NAMALWA (cell line): ENCODE measurements around the gene DLG5.
A peak's percentile ranks its signal among the peaks of the same experiment; 100 is the strongest.

Experiments
- DNase-seq: peaks from one replicate; pipeline ENCODE4 v3.0.0-alpha.2; 2015; ENCODE audit warnings: low spot score

Gene DLG5

DNA sequence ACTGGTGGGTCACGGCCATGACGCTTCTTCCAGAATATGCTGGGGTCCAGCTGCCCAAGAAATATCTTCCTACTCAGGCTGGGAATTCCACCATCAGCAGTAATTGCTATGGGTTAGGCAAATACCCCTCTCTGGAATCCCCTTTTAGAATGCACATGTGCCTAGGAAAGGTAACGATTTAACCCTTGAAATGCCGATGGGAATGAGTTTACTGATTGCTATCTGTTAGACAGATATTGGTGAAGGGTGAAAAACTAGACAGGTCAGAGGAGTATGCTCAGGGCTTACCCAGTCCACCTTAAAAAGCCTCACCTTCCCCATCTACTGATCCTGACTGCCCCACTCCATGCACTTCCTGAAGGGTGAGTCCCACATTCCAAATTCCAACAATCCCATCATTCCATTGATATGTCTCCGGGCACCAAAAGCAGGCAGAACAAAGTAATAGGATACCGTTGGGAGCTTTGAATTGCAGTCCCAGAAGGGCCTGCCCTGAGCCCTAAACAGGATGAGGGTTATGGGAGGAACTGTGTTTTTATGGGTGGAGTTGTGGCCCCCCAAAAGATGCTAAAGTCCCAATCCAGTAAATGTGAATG lies 59.3 kb downstream of the DLG5 start:
- no peak for DNase-seq

DNA sequence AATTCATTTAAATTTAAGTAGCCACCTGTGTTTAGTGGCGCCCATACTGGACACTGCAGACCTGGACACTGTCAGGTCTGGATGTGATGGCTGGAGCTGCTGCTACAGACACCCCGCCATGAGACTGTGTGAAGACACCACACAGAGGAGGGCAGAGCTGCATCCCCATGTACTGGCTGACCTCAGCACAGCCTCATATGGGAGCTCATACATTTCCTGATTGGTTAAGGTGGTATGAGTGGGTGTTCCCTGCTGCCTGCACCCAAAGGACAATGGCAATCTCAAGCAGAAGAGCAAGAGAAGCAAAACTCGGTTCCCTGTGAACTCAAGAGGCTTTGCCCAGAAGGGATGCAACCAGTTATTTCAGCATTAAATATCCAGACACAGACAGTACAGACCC lies 60.0 kb downstream of the DLG5 start:
- DNase-seq, result no peak

DNA sequence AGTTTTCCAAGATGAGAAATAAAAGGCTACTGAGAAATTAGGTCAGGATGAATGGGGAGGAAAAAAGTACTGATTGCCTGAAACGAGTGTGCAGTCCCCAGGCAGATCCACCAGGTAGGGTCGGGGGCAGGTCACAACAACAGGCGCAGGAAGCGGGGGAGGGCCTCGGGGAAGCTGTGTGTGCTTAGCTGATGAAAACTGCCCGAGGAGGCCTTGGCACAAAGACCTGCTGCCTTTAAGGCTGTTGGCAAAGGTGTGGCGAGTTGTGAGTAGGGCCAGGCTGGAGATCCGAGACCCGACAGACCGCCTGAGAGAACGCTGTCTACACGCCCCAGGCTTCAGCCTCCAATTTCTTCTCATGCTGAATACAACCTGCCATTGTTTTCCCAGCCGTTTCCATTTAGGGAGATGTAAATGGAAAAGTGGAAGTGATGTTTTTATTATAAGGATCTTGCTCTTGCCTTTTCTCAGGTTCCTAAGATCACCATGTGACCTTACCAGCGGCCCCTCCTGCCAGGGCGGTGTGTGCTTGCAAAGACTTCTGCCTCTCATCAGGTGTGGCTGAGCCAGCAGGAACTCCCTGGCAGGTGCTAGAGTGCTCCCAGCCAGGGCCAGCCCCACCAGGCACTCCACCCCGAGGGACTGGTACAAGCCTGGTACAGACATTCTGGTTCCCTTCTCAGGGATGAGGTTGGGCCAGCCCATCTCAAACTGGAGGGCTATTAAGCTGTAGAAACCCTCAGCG lies 60.8 kb downstream of the DLG5 start:
- DNase-seq, result no peak

DNA sequence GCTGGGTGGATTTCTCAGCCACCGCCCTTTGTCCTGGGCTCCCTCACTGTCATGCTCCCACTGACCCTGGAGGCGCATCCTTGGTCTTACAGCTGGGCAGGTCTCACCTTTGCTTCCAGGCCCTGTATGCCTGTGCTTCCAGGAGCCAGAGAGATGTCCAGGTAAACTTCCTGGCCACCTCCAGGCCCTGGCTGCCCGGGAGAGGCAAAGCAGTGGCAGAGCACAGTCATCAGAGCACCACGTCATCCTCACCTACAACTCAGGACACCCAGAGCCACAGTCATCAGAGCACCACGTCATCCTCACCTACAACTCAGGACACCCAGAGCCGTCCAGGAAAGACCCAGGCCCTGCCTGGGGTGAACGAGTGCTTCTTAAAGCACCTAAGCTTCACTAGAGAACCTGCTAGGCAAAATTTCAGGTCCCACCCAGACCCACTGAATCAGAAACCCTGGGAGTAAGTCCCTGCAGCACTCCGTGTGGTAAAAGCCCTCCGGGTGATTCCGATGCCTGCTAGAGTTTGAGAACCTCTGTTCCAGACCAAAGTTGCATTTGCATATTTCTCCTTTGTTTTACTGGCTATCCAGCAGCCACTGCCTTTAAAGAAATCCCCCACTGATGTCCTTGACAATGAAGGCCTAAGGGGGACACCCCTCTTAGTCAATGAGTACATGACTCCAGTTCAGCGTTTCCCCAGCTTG lies 62.3 kb downstream of the DLG5 start:
- DNase-seq, result no peak

DNA sequence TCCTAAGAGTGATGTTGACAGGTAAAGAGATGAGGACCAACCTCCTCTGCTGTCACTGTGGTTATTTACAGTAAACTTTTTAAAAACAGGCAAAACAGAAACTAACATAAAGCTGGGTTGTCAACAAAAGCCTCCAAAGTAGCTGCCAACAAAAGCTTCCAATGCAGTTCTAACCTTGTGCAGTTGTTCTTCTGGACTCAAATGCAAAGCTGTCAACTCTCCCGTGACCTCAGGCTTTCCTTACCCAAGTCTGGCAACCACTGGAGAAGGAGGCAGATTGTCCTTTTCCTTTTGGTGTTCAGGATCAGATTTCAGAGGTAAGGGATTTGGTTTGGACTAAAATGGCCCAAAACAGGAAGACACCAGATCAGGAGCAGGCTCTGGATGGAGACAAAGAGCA lies 63.1 kb downstream of the DLG5 start:
- DNase-seq, result no peak

DNA sequence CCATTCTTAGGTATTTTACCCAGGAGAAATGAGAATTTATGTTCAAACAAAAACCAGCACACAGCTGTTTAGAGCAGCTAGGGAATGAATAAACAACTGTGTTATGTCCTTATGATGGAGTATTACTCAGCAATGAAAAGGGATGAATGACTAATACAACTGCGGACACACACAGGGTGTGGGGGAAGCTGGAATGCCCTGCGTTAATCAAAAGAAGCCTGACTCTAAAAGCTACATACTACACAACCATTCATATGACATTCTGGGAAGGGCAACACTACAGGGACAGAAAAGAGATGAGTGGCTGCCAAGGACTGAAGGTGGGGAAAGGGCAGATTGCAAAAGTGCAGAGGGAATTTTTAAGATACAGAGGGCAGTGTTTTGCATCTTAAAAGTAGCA lies 64.0 kb downstream of the DLG5 start:
- DNase-seq, result no peak

DNA sequence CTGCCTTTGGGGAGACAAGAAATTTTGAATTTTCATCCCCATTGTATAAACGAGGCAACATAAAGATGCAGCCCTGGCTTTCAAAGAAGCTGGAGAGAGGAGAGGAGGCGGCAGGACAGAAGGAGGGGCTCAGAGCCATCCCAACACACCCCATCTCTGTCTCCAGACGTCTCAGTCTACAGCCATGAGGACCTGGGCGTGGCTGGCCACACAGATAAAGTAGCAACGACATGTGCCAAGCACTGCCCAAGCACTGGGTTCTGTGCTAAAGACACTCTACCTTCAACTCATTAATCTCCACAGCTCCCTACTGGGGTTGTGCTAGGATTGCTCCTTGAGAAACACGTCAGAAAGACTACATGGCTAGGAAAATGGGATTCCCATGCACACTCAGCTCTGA lies 65.2 kb downstream of the DLG5 start:
- no peak for DNase-seq

DNA sequence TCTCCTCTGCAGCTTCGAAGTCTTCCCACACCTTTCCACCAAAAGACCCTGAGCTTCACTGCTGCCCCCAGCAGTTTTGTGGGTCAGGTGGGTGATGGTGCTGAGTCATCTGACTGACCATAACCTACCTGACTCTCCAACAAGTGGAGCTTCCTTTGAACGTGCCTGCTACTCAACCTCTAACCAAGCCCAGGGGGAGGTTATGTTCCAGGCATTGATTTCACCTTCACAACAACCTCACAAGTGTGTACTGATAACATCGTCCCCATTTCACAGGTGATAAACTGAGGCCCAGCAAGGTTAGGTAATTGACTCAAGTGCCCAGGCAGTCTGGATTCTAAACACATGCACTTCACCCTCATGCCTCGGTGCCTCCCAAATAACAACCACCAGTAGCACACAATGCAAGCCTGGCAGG lies 66.7 kb downstream of the DLG5 start:
- DNase-seq, result no peak

DNA sequence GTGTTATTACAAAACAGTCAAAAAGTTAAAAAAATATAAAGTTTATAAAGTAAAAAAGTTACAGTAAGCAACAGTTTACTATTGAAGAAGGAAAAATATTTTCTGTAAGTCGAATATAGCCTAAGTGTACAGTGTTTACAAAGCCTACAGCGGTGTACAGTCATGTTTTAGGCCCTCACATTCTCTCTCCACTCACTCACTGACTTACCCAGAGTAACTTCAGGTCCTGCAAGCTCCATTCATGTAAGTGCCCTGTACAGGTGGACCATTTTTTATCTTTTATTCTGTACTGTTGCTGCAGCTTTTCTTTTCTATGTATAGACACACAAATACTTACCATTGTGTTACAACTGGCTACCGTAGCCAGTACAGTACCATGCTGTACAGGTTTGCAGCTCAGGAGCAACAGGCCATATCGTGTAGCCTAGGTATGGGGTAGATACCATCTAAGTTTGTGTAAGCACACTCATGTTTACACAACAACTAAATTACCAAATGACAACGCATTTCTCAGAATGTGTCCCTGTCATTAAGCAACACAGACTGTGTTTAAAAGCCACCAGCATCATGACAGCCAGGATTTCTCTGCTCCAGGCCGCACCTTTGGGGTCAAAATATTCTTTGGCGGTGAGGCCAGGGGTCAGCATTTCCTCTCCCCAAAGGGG lies 67.2 kb downstream of the DLG5 start:
- DNase-seq, result no peak

DNA sequence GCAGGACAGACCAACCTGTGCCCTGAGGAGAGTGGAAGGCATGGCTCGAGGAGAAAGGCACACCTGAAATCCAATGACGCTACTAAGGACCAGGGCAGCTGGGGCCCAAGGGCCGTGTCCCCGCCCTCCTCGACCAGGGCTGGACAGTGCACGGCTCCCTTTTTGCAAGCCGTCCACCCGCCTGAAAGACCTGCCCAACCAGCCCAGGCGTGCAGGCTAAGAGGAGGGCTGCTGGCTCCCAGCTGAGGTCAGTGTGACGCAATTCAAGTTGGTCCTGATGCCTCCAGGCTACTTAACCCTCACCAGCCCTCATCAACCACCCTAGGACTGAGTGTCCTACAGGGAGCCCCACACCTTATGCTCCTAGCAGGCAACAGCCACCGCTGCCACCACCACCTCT lies 69.3 kb downstream of the DLG5 start:
- DNase-seq, result no peak

DNA sequence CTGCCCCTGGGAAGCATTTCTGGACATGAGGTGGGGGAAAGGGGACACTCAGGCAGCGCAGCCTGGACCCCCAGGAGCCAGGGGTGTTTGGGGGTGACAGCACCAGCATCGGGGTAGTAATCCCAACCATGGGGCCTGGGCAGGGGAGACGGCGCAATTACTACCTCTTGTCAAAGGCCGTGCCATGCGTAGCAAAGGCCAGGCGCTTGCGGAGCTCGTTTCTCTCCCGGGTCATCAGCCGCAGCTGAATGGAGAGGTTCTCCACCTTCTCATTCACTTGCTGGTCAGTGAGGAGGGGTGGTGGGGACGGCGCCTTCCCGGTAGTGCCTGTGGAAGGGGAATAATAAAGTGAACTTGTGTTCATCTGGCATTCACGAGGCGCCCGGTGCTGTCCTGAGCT lies 70.0 kb downstream of the DLG5 start:
- no peak for DNase-seq

DNA sequence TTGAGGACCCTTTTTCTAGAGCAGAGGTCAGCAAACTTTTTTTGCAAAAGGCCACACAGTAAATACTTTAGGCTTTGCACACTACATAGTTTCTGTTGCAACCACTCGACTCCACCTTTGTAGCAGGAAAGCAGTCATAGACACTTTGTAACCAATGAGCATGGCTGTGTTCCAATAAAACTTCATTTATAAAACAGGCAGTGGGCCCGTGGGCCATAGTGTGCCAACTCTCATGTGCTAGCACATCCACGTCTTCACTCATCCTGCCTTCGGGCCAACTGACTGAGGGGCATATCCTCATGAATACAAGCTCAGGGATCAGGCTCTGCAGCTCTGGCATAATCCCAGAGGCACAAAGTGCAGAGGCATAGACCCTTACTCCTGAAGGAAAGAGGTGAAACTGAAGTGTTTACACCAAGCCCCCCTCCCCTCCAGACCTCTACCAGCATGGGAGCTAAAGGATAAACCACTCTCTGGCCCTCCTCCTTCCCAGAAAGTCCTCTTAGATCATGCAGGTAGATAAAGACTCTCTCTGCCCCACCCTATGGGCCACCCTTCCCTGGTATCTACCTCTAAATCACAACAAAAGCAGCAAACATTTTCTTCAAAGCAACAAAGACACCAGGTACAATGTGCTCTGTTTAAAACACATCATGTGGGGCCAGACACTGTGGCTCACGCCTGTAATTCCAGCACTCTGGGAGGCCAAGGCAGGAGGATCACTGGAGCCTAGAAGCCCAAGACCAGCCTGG lies 71.0 kb downstream of the DLG5 start:
- no peak for DNase-seq

DNA sequence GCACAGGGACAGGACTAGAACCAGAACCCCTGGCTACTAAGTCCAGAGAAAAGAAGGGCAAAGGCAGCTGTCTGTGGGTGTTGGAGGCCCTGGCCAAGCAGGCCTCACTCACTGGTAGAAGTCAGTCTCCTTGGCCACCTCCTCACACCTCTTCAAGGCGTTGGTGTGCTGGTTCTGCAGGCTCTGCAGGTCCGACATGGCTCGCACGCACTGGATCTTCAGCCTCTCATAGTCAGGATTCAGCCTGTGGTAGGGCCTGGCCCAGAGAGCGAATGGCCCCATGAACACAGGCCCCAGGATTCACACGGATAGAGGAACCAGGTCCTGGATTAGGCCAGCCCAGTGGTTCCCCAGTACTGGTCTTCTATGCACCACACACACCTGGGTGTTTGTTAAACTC lies 72.4 kb downstream of the DLG5 start:
- DNase-seq, result no peak

DNA sequence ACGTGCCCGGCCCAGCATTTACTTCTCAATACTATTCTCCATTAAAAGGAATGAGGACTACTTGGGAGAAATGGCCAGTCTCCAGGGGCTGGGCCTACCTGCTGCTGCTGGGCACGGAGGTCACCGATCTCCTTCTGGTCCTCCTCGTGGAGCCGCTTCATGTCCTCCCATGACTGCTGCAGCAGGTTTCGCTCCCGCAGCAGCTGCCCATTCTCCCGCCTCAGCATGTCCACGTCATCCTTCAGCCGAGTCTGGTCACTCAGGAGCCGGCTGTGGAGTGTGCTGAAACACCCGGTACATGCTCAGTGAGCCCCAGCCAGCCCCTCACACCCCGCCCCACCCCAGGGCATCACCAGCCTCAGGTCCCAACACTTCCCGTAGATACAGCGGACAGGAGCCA lies 73.3 kb downstream of the DLG5 start:
- no peak for DNase-seq

DNA sequence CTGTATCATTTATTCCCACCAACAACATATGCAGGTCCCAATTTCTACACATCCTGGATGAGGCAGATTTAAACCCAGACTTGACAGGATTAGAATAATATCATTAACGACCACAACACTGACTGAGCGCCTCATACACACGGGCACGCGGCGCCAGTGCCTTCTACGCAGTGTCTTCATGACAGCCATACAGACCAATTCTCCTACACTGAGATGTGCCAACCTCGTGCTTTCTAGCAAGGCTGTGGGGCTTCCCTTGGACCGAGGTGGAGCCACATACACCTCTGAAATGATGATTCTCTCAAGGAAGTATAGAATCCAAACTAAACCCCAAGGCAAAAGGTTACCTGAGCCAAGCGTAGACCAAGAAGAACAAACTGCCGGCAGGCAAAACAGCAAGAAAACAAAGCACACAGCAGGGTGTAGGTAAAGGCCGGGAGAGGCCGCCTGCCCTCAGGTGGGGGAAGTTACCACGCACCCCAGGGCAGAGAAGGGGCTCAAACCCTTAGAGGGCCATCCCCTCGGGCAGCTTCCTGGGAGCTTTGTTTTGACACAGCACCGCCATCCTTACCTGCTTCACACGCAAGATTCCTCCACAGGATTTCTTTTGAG lies 75.8 kb downstream of the DLG5 start:
- DNase-seq, result no peak

DNA sequence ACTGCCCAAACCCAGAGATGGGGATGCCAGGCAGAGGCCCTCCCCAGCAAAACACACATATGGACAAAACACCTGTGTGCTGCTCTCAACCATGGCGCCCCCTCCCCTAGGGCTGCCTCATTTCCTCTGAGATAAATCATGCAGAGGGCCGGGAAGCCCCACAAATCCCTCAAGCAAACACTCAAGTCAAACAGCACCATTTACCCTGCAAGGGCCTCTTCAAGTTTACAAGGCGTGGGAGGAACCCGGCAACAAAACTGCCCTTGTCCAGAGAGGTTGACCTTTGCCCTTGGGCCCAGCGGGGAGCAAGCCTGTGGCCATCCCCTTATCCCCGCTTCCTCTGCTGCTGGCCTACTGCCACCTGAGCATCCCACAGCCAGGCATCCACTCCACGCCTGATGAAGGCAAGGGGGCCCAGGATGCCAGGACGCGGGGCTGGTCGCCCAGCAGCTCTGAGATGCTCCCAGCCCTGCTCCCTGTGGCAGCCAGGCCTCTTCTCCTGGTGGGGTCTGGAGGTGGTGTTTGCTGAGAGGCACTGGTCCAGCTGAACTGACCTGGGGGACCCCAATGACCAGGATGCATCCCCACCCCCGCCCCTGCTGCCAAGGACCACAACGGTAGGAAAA lies 77.4 kb downstream of the DLG5 start:
- no peak for DNase-seq

DNA sequence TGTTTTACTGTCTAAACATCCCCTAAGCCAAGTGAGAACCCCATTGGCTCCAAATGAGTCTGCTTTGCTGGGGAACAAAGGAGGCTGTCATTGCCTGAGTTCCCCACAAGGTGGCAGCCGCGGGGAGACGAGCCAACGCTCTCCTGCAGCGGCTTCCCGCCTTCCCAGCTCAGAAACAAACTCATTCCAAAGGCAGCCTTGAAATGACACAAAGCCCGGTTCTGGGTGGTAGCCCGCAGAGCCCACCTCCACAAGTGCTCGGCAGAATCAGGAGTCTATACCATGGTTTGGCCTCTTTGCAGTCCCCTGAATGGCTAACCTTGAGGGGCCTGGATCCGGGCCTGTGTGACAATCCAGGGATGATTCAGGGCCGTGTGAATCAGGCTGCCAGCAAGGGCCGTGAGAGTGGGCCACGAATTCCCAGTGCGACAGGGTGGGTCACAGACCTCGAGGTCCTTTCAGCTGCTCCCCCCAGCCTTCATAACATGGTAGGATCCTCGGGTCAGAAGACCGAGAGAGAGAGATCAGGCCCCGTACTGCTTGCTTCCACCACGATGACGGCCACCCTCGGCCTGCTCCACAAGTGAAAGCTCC lies 79.7 kb downstream of the DLG5 start:
- DNase-seq, result peak; percentile 42

DNA sequence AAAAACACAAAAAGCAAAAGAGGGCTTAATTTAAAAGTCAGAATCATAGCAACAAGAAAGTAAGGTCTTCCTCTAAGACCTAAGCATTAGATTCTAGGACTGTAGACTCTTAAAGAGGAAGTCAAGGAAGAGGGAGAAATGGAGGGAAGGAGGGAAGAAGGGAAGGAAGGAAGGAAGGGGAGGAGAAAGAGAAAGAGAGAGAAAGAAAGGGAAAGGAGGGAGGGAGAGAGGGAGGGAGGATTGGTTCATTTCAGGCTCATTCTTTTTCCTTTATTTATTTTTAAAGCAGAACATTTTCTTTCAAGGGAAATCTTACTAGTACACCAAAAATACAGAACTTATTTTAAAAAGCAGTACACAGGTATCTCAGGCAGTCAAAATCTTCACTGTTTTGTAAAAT lies 81.1 kb downstream of the DLG5 start:
- no peak for DNase-seq

DNA sequence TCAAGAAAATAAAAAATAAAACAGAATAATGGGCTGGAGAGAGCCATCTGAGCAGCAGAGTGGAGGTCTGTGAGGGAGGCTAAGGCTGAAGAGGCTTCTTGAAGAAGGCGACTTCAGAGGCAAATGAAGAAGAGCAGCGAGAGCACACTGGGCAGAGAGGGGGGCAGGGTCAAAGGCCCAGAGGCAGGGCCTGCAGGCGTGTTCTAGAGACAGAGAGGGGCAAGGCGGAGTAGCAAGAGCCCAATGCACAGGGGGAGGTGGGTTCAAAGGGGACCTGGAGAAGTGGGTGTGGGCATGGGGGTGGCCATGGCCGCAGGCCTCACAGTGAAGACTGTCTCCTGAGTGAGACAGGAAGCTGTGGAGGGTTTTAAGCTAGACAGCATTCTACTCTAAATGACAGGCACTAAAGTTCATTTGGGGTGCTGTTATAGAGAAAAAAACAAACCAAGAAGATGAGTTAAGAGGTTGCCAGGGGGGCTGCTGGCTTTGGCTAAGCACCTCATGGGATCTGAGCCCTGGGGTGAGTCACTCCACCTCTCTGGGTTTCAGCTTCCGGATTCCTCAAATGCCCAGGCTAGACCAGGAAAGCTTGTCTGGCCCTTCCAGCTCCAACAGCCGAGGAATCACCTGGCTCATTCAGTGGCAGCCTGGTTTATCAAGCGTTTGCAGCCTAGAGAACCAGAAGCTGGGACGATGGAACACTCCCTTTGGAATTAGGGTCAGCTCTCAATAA lies 81.7 kb downstream of the DLG5 start:
- no peak for DNase-seq

DNA sequence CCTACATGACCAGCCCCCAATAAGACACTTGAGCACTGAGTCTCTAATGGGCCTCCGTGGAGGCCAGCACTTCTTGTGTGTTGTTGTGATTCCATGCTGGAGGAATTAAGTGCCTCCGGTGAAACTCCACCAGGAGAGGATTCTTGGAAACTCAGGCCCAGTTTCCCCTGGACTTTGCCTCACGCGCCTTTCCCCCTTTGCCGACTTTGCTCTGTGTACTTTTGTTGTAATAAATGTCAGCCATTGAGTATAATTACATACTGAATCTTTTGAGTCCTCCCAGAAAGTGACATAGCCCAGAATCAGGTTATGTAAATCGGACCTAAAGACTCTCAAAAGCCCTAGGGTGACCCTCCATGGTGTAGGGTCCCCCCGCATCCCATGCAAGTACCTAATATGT lies 82.4 kb downstream of the DLG5 start:
- no peak for DNase-seq
